ACC112 (cell line): Measurements from ENCODE around the gene MLH1.

Experiments used
- H2AFZ ChIP-seq: fragments of 200-600 bp; sonication (generic); one replicate; pipeline ENCODE4 v1.6.0; 2017; ENCODE audit warnings: antibody characterized with exemption, low read length; ENCODE audit not compliant: unreplicated experiment
- H3K27ac ChIP-seq: fragments of 200-600 bp; sonication (generic); 2 replicates; pipeline ENCODE4 v1.5.1; 2014; ENCODE audit warnings: low read depth, mild to moderate bottlenecking, antibody characterized with exemption, low read length, moderate library complexity
- H3K27me3 ChIP-seq: fragments of 200-600 bp; sonication (generic); 2 replicates; pipeline ENCODE4 v1.6.1; 2014; ENCODE audit warnings: mild to moderate bottlenecking, antibody characterized with exemption, low read length, moderate library complexity, mixed read lengths; ENCODE audit not compliant: insufficient read depth
- H3K36me3 ChIP-seq: fragments of 200-600 bp; sonication (generic); 2 replicates; pipeline ENCODE4 v1.6.1; 2016; ENCODE audit warnings: mild to moderate bottlenecking, antibody characterized with exemption, low read length, moderate library complexity, mixed read lengths; ENCODE audit not compliant: insufficient read depth
- H3K4me1 ChIP-seq: fragments of 200-600 bp; sonication (generic); one replicate; pipeline ENCODE4 v1.6.1; 2016; ENCODE audit warnings: low read length, mixed read lengths; ENCODE audit not compliant: insufficient read depth, unreplicated experiment, control insufficient read depth
- H3K4me3 ChIP-seq: fragments of 200-600 bp; sonication (generic); 2 replicates; pipeline ENCODE4 v1.5.1; 2014; ENCODE audit warnings: mild to moderate bottlenecking, low read depth, low read length
- H3K79me2 ChIP-seq: fragments of 200-600 bp; sonication (generic); one replicate; pipeline ENCODE4 v1.6.0; 2016; ENCODE audit warnings: low read length; ENCODE audit not compliant: control insufficient read depth, unreplicated experiment, insufficient read depth

MLH1 gene

GRCh38 chr3:36973139-36973538, 20.2 kb upstream of the MLH1 start:
- no peak overlapping the region for H2AFZ ChIP-seq
- no peak overlapping the region for H3K27ac ChIP-seq
- no peak overlapping the region for H3K4me3 ChIP-seq
- H3K79me2 ChIP-seq = no peaks in the 10 kb centered on the region
- H3K27me3 ChIP-seq = no peaks in the 10 kb centered on the region
- no peaks in the 10 kb centered on the region for H3K36me3 ChIP-seq
- peaks cover 4% of the 10 kb centered on the region for H3K4me1 ChIP-seq

- H2AFZ ChIP-seq = no peak overlapping the region
- H3K4me3 ChIP-seq = no peak overlapping the region
- no peaks in the 10 kb centered on the region for H3K79me2 ChIP-seq
- H3K4me1 ChIP-seq = no peaks in the 10 kb centered on the region
- no peaks in the 10 kb centered on the region for H3K27me3 ChIP-seq
- no peak overlapping the region for H3K27ac ChIP-seq
- peaks cover 35% of the 10 kb centered on the region for H3K36me3 ChIP-seq
Observed at GRCh38 chr3:36981006-36981405, 12.3 kb upstream of the MLH1 start.

GRCh38 chr3:36988356-36988755, 5.0 kb upstream of the MLH1 start:
- Histone ChIP-seq H3K27ac (no peak overlapping the region), H3K36me3 (peaks cover 63% of the 10 kb centered on the region), H3K4me1 (peaks cover 28% of the 10 kb centered on the region), H3K79me2 (peaks cover 43% of the 10 kb centered on the region), H2AFZ (no peak overlapping the region), H3K27me3 (no peaks in the 10 kb centered on the region), H3K4me3 (no peak overlapping the region; the same call in 1 of the 2 replicates)

- no peak overlapping the region for H3K27ac ChIP-seq
- peak overlapping the region; percentile 96 for H3K4me3 ChIP-seq
- no peak overlapping the region for H2AFZ ChIP-seq
- H3K4me1 ChIP-seq = peaks cover 28% of the 10 kb centered on the region
- H3K27me3 ChIP-seq = no peaks in the 10 kb centered on the region
- peaks cover 57% of the 10 kb centered on the region for H3K36me3 ChIP-seq
- peaks cover 46% of the 10 kb centered on the region for H3K79me2 ChIP-seq
Observed at GRCh38 chr3:36989005-36989404, 4.3 kb upstream of the MLH1 start.

GRCh38 chr3:36989568-36989967, 3.8 kb upstream of the MLH1 start:
- no peak overlapping the region for H2AFZ ChIP-seq
- peak overlapping the region; percentile 96 for H3K4me3 ChIP-seq

GRCh38 chr3:36991147-36991546, 2.2 kb upstream of the MLH1 start:
- peaks cover 40% of the 10 kb centered on the region for H3K36me3 ChIP-seq
- peaks cover 60% of the 10 kb centered on the region for H3K79me2 ChIP-seq
- peaks cover 34% of the 10 kb centered on the region for H3K4me1 ChIP-seq
- no peak overlapping the region for H2AFZ ChIP-seq
- no peak overlapping the region for H3K27ac ChIP-seq
- H3K27me3 ChIP-seq = no peaks in the 10 kb centered on the region
- peak overlapping the region; percentile 96 for H3K4me3 ChIP-seq

More at GRCh38 chr3:36989568-36989967, 3.8 kb upstream of the MLH1 start:
- H3K27ac ChIP-seq = no peak overlapping the region
- peaks cover 32% of the 10 kb centered on the region for H3K4me1 ChIP-seq
- H3K36me3 ChIP-seq = peaks cover 52% of the 10 kb centered on the region
- no peaks in the 10 kb centered on the region for H3K27me3 ChIP-seq
- H3K79me2 ChIP-seq = peaks cover 52% of the 10 kb centered on the region

- H3K36me3 ChIP-seq = peaks cover 49% of the 10 kb centered on the region
- peak overlapping the region; percentile 92 for H3K27ac ChIP-seq
- H3K4me3 ChIP-seq = peak overlapping the region; percentile 96
- H3K27me3 ChIP-seq = no peaks in the 10 kb centered on the region
- H3K4me1 ChIP-seq = peaks cover 34% of the 10 kb centered on the region
- H2AFZ ChIP-seq = peak overlapping the region; percentile 72
- H3K79me2 ChIP-seq = peaks cover 69% of the 10 kb centered on the region
Observed at GRCh38 chr3:36991923-36992805, 1.2 kb upstream of the MLH1 start.

GRCh38 chr3:36992806-36993325, 452 bp upstream of the MLH1 start, which contains the start of gene EPM2AIP1:
TSS of gene EPM2AIP1 (minus strand) at chr3:36993131. CDS start at chr3:36993077, 54 bp downstream.
- H2AFZ ChIP-seq = peak within 1 kb of the TSS; percentile 72
- H3K4me3 ChIP-seq = peak within 1 kb of the TSS; percentile 96
- no peaks in the 10 kb centered on the region for H3K27me3 ChIP-seq
- H3K27ac ChIP-seq = peak within 1 kb of the TSS; percentile 92
- peaks cover 74% of the 10 kb centered on the region for H3K79me2 ChIP-seq
- peaks cover 50% of the 10 kb centered on the region for H3K36me3 ChIP-seq
- peaks cover 34% of the 10 kb centered on the region for H3K4me1 ChIP-seq

GRCh38 chr3:37014620-37015019, 21.3 kb downstream of the MLH1 start:
- no peaks in the 10 kb centered on the region for H3K27me3 ChIP-seq
- no peaks in the 10 kb centered on the region for H3K79me2 ChIP-seq
- H2AFZ ChIP-seq = no peak overlapping the region
- no peak overlapping the region for H3K27ac ChIP-seq
- no peak overlapping the region for H3K4me3 ChIP-seq
- H3K36me3 ChIP-seq = peaks cover 59% of the 10 kb centered on the region
- H3K4me1 ChIP-seq = no peaks in the 10 kb centered on the region

GRCh38 chr3:37015642-37016041, 22.3 kb downstream of the MLH1 start:
- no peak overlapping the region for H3K4me3 ChIP-seq
- H3K79me2 ChIP-seq = no peaks in the 10 kb centered on the region
- peaks cover 61% of the 10 kb centered on the region for H3K36me3 ChIP-seq
- H3K4me1 ChIP-seq = no peaks in the 10 kb centered on the region
- H2AFZ ChIP-seq = no peak overlapping the region
- H3K27me3 ChIP-seq = no peaks in the 10 kb centered on the region
- H3K27ac ChIP-seq = no peak overlapping the region

- Histone ChIP-seq H3K4me3 (no peak overlapping the region), H3K27me3 (no peaks in the 10 kb centered on the region), H3K4me1 (no peaks in the 10 kb centered on the region), H3K79me2 (no peaks in the 10 kb centered on the region), H2AFZ (no peak overlapping the region), H3K27ac (no peak overlapping the region), H3K36me3 (peaks cover 65% of the 10 kb centered on the region)
Observed at GRCh38 chr3:37016903-37017302, 23.6 kb downstream of the MLH1 start.
